Measurements from ENCODE around the gene C2CD5.

GRCh38 chr12:22536971-22537544 is 7.3 kb downstream of the C2CD5 start:
- TF ChIP-seq CTCF (IDR thresholded peaks at IDR 0.05; ENCODE audit: insufficient read depth, low read length, poor library complexity, severe bottlenecking) (no peak), EZH2phosphoT487 (conservative IDR thresholded peaks at IDR 0.05; ENCODE audit: low read length) (no peak)

All from SU-DHL-6 (cell line).